Upper lobe of left lung (tissue), 6 donors: ENCODE measurements around the gene IL17A. TPM values are rescaled to one million over a fixed set of nuclear protein-coding genes. Genes with fewer than 3 reads are reported as not detected.

ENCODE experiments used
- ATAC-seq, 2 donors: fragments of 200-7000 bp; cut with Tn5 transposase; one replicate each; pipeline ENCODE4 v1.9.1; 2022; ENCODE audit warnings: mild to moderate bottlenecking in 2 of 2, moderate library complexity in 2 of 2; ENCODE audit not compliant: low FRiP score in 2 of 2
- DNase-seq, 2 donors: peaks; one replicate each; pipeline ENCODE4 v3.0.0-alpha.2; 2019 to 2020
- H3K27ac ChIP-seq, 4 donors: fragments of 200-600 bp; sonication (generic); one replicate each; pipeline ENCODE4 v1.5.1; 2016 to 2019
- H3K27me3 ChIP-seq, 4 donors: fragments of 200-600 bp; sonication (generic); one replicate each; pipeline ENCODE4 v1.5.1; 2017 to 2019
- H3K36me3 ChIP-seq, 4 donors: fragments of 200-600 bp; sonication (generic); one replicate each; pipeline ENCODE4 v1.5.1; 2016 to 2019
- H3K4me1 ChIP-seq, 4 donors: fragments of 200-600 bp; sonication (generic); one replicate each; pipeline ENCODE4 v1.5.1; 2018 to 2019
- H3K4me3 ChIP-seq, 4 donors: fragments of 200-600 bp; sonication (generic); one replicate each; pipeline ENCODE4 v1.5.1; 2017 to 2019; ENCODE audit warnings: mild to moderate bottlenecking in 2 of 4, moderate library complexity in 1 of 4
- H3K9me3 ChIP-seq, 4 donors: fragments of 200-600 bp; sonication (generic); one replicate each; pipeline ENCODE4 v1.5.1; 2018 to 2019
- EP300 ChIP-seq, 4 donors: sonication (generic); formaldehyde crosslinking; IDR thresholded peaks; one replicate each; pipeline ENCODE4 v1.5.1; 2017; ENCODE audit warnings: antibody characterized with exemption in 4 of 4, control low read depth in 2 of 4
- POLR2A ChIP-seq, 4 donors: fragments of 450-650 bp; IDR thresholded peaks; one replicate each; pipeline ENCODE4 v1.5.1; 2016 to 2017; ENCODE audit warnings: antibody characterized with exemption in 4 of 4, mild to moderate bottlenecking in 2 of 4
- POLR2AphosphoS5 ChIP-seq, 2 donors: sonication (generic); formaldehyde crosslinking; IDR thresholded peaks; one replicate each; pipeline ENCODE4 v1.5.1; 2017; ENCODE audit warnings: antibody characterized with exemption in 2 of 2
- WGBS, 2 donors: methylation state at CpG; one replicate each; pipeline ENCODE4 v1.1.5; 2017 to 2018; 5-methylcytosine and 5-hydroxymethylcytosine counted together
- total RNA-seq, 6 donors: library from RNA; depleted of rRNA in 4 of 6; stranded (reverse); fragments of >200 nt in 4 of 6; gene quantifications; one replicate each; pipeline versions ENCODE4 v1.1.0 to v1.2.1, GENCODE V29; 2016 to 2021
- TF ChIP-seq, protein P1 (sequence below), 6 experiments: fragments of 450-650 bp in 4 of 6; fragments of 200-600 bp in 2 of 6; sonication (generic) in 2 of 6; IDR thresholded peaks; one replicate each; pipeline ENCODE4 v1.5.1; 2016 to 2019; ENCODE audit warnings: antibody characterized with exemption in 6 of 6
- donor health status: DM: no; HTN: no; CAD: no; lungs with moderate emphysema.
- donor health status: DM: no; HTN: yes; CAD: no; lungs with severe emphysema.

Gene IL17A
- total RNA-seq, 6 donors from 2014 or later, result not detected

DNA sequence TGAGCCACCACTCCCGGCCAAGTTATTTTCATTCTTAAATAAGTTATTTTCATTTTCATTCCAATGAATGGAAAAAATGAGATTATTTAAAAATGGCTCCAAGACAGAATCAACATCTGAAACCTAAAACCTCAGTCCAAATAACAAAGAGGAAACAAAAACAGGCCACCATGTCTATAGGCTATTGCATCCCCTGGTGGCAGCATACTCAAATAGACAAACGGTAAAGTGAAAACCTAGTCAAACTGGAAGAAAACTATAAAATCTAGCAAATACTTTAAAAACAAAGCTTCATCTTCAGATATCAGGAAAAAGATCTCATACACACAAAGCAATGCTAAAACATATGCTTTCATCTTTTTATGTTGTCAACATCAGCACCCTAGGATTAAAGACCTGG lies 20.9 kb downstream of the IL17A start:
- Histone ChIP-seq H3K27ac (no peak overlapping the region), H3K27me3 (no peaks in the 10 kb centered on the region), H3K4me3 (no peak overlapping the region), H3K4me1 (no peaks in the 10 kb centered on the region), H3K9me3 (no peaks in the 10 kb centered on the region), H3K36me3 (no peaks in the 10 kb centered on the region)
- ATAC-seq (no peak), DNase-seq (no peak)
- 89 to 95% methylated on average over 2 of the region's 2 CpGs for WGBS, 2 donors
- TF ChIP-seq, protein P1, sequence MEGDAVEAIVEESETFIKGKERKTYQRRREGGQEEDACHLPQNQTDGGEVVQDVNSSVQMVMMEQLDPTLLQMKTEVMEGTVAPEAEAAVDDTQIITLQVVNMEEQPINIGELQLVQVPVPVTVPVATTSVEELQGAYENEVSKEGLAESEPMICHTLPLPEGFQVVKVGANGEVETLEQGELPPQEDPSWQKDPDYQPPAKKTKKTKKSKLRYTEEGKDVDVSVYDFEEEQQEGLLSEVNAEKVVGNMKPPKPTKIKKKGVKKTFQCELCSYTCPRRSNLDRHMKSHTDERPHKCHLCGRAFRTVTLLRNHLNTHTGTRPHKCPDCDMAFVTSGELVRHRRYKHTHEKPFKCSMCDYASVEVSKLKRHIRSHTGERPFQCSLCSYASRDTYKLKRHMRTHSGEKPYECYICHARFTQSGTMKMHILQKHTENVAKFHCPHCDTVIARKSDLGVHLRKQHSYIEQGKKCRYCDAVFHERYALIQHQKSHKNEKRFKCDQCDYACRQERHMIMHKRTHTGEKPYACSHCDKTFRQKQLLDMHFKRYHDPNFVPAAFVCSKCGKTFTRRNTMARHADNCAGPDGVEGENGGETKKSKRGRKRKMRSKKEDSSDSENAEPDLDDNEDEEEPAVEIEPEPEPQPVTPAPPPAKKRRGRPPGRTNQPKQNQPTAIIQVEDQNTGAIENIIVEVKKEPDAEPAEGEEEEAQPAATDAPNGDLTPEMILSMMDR (IDR thresholded peaks at IDR 0.05), result no peak
- TF ChIP-seq EP300 (IDR thresholded peaks at IDR 0.05) (no peak), POLR2A (IDR thresholded peaks at IDR 0.05) (no peak), POLR2AphosphoS5 (IDR thresholded peaks at IDR 0.05) (no peak)

DNA sequence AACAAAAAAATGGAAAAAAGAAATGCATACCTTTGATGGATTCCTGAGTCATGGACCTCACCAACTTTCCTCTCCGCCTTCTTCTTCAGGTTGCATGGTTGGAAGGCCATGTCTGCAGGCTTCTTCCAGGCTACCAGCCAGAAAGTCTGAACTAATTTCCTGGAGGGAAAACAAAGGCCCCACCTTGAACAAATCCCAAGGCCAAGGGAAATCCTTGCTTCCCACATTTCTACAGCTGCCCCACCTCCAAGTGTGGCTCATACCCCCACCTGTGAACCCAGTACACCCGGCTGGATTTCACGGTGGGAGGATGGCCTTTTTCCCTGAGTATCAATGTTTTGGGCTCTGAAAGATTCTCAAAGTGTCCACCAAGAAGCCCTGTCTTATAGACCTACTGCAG lies 22.4 kb downstream of the IL17A start:
- Histone ChIP-seq H3K9me3 (no peaks in the 10 kb centered on the region), H3K4me3 (no peak overlapping the region), H3K4me1 (no peaks in the 10 kb centered on the region), H3K36me3 (no peaks in the 10 kb centered on the region), H3K27me3 (no peaks in the 10 kb centered on the region), H3K27ac (no peak overlapping the region)
- ATAC-seq (no peak), DNase-seq (no peak)
- TF ChIP-seq, protein P1 (IDR thresholded peaks at IDR 0.05), result no peak
- TF ChIP-seq POLR2A (IDR thresholded peaks at IDR 0.05) (no peak), EP300 (IDR thresholded peaks at IDR 0.05) (no peak), POLR2AphosphoS5 (IDR thresholded peaks at IDR 0.05) (no peak)
- 51 to 64% methylated on average over 3 of the region's 3 CpGs for WGBS, 2 donors

DNA sequence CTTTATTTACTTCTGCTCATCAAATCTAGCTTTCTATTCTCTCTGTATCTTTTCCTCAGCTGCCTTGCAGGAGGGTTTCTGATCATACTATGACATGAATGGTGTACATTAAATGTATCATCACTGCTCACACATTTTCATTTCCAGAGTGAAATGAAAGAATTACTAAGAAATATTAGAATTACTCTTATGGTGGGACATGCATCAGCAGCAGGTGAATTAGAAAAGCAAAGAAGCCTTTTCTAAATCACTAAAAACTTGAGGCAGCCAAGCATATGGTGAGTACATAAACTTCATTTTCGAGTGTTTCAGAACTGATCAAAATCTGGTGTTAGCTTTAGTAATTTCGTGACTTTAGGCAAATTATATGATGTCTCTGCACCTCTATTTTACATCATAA lies 23.6 kb downstream of the IL17A start:
- H3K27ac ChIP-seq, result no peak overlapping the region
- no peaks in the 10 kb centered on the region for H3K4me1 ChIP-seq
- ATAC-seq (no peak), DNase-seq (no peak)
- H3K36me3 ChIP-seq, result no peaks in the 10 kb centered on the region
- H3K27me3 ChIP-seq, result no peaks in the 10 kb centered on the region
- TF ChIP-seq, protein P1 (IDR thresholded peaks at IDR 0.05), result no peak
- TF ChIP-seq POLR2AphosphoS5 (IDR thresholded peaks at IDR 0.05) (no peak), POLR2A (IDR thresholded peaks at IDR 0.05) (no peak), EP300 (IDR thresholded peaks at IDR 0.05) (no peak)
- no peak overlapping the region for H3K4me3 ChIP-seq
- 78 to 83% methylated on average over 2 of the region's 2 CpGs for whole genome bisulfite sequencing, 2 donors
- no peaks in the 10 kb centered on the region for H3K9me3 ChIP-seq

DNA sequence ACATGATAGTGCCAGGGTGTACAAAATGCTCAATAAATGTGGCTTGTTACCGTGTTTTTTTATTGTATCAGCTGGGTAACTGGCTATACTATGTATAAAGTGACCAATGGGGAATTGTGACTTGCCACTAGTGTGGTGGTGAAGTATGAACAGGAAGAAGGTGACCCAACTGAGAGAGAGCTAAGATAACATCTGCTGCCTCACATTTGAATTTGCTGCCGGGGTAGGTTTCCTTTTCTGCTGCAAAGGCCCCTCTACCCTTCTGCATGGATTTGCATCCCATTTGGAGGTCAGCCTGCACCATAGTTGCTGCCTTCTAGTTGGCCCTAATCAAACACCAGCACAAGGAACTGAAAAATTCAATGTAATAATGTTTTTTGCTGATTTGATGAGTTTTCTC lies 24.1 kb downstream of the IL17A start:
- Histone ChIP-seq H3K4me1 (no peaks in the 10 kb centered on the region), H3K36me3 (no peaks in the 10 kb centered on the region), H3K4me3 (no peak overlapping the region), H3K9me3 (no peaks in the 10 kb centered on the region), H3K27me3 (no peaks in the 10 kb centered on the region), H3K27ac (no peak overlapping the region)
- ATAC-seq, result no peak
- 56 to 68% methylated on average over 2 of the region's 2 CpGs for WGBS, 2 donors
- no peak for TF ChIP-seq POLR2A (IDR thresholded peaks at IDR 0.05)
- TF ChIP-seq, protein P1 (IDR thresholded peaks at IDR 0.05), result no peak
- no peak for TF ChIP-seq POLR2AphosphoS5 (IDR thresholded peaks at IDR 0.05)
- TF ChIP-seq EP300 (IDR thresholded peaks at IDR 0.05), result no peak
- no peak for DNase-seq

DNA sequence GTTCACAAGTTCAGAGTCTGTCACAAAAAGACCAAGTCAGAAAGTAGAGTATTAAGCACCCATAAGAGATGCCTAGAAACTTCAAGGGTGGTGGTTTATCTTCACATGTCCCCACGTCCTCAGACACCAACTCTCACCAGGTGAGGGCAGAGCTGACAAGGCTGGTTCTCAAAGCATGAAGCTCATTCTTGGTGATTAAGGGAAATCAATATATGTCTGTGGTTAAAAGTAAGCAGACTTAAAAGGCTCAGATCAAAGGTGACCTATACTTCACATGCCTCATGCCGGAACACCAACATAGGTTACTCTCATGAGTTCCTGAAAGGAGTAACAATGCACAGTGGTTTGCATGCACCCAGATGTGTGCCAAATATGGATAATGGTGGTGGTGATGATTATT lies 27.0 kb downstream of the IL17A start:
- no peak overlapping the region for H3K27ac ChIP-seq
- DNase-seq, result no peak
- 56 to 64% methylated on average over 2 of the region's 2 CpGs for WGBS, 2 donors

More for the DNA sequence above, 27.0 kb downstream of the IL17A start:
- Histone ChIP-seq H3K4me1 (no peaks in the 10 kb centered on the region), H3K27me3 (no peaks in the 10 kb centered on the region), H3K9me3 (no peaks in the 10 kb centered on the region), H3K36me3 (no peaks in the 10 kb centered on the region), H3K4me3 (no peak overlapping the region)
- no peak for TF ChIP-seq EP300 (IDR thresholded peaks at IDR 0.05)
- no peak for ATAC-seq
